Duodenal mucosa (tissue), 2 donors: ENCODE measurements around the gene SIMC1.
"Not testable (repeated sequence)": the region's sequence is repeated elsewhere in the genome, so short reads cannot be mapped to it uniquely, and the experiment has no call there.

Experiments used
- H3K27ac ChIP-seq: one replicate; pipeline ENCODE4 v1.7.0; 2013; ENCODE audit warnings: low read depth, low read length
- H3K27me3 ChIP-seq, 2 donors: one replicate each; pipeline ENCODE4 v1.7.0; 2013; ENCODE audit warnings: low read length in 2 of 2, control low read depth in 1 of 2; ENCODE audit not compliant: insufficient read depth in 2 of 2, control insufficient read depth in 1 of 2
- H3K36me3 ChIP-seq, 2 donors: one replicate each; pipeline ENCODE4 v1.7.0; 2013; ENCODE audit warnings: low read length in 2 of 2, control low read depth in 1 of 2; ENCODE audit not compliant: insufficient read depth in 2 of 2, control insufficient read depth in 1 of 2
- H3K4me1 ChIP-seq, 2 donors: one replicate each; pipeline ENCODE4 v1.7.0; 2013; ENCODE audit warnings: low read length in 2 of 2, control low read depth in 1 of 2; ENCODE audit not compliant: insufficient read depth in 2 of 2, control insufficient read depth in 1 of 2
- H3K4me3 ChIP-seq, 2 donors: one replicate each; pipeline ENCODE4 v1.7.0; 2013; ENCODE audit warnings: low read length in 2 of 2, low read depth in 1 of 2
- H3K9ac ChIP-seq, 2 donors: one replicate each; pipeline ENCODE4 v1.7.0; 2013; ENCODE audit warnings: low read length in 2 of 2, low read depth in 1 of 2
- H3K9me3 ChIP-seq, 2 donors: one replicate each; pipeline ENCODE4 v1.7.0; 2013; ENCODE audit warnings: low read length in 2 of 2, control low read depth in 1 of 2; ENCODE audit not compliant: control insufficient read depth in 1 of 2

SIMC1 gene

DNA sequence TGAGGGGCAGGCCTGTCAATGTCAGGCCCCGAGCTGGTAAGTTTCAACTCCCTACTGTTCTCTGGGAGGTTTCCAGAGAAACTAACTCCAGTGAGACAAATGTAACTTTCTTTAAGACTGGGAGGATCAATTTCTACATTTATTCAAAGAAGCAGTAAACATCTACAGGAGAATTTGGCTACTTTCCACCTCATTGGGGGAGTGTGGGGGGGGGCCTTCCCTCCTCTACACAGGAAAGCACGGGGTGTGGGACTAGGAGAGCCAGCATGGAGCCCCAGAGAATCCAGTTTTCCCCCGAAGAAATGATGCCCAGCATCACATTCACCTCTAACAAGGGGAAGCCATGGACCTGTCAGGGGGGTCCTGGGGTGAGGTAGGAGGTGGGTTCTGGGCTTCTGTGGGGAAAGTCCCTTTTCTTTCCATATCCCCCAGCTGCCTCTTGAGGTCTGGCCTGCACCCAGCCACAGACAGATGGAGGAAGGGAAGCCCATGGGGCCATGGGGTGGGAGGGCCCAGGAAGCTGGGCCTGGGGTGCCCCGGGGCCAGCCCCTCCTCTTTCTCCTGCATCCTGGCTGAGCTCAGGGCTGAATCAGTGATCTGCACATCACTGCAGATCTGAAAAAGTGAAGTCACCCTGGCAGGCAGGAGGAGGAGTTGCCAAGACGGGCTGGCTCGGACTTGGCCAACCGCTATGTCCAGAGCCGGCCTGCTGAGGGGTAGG, 42.6 kb upstream of the SIMC1 start:
- not testable (repeated sequence) for H3K4me1 ChIP-seq, H3K36me3 ChIP-seq, H3K27me3 ChIP-seq

GRCh38 chr5:176196781-176197180, 41.4 kb upstream of the SIMC1 start:
- not testable (repeated sequence) for H3K9ac ChIP-seq, H3K36me3 ChIP-seq, H3K4me1 ChIP-seq, H3K4me3 ChIP-seq, H3K27ac ChIP-seq, H3K9me3 ChIP-seq, H3K27me3 ChIP-seq

More for the DNA sequence above, 42.6 kb upstream of the SIMC1 start:
- not testable (repeated sequence) for H3K9ac ChIP-seq, H3K4me3 ChIP-seq, H3K27ac ChIP-seq, H3K9me3 ChIP-seq

DNA sequence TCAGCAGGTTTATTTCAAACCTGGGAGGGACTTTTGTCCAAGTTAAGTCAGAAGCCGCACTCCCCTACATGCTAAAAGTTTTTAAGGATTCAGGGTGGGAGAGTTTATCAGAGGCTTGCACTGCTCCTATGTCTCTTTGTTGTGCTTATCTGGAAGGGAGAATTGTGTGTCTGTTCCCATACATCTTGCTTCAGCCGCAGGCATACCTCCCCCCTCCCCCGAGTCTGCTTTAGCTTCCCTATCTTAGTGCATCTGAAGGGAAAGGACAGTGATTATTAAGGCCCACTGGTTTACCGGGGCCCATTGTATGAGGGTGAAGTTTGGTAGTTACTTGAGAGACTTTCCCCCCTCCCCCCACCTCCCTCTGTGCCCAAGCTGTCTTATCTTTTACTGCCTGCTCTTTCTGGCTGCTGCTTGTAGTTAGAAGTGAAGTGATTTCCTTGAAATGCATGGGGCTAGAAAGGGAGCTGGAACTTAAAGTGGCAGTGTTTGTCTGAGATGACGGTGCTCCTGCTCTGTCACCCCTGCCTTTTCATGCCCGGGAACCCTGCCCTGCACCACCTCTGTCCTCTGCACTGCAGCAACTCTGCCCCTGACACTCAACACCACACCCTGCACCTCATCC, 40.9 kb upstream of the SIMC1 start:
- H3K4me1 ChIP-seq, H3K27me3 ChIP-seq, H3K9me3 ChIP-seq, H3K4me3 ChIP-seq, H3K27ac ChIP-seq, H3K9ac ChIP-seq, H3K36me3 ChIP-seq: not testable (repeated sequence)

DNA sequence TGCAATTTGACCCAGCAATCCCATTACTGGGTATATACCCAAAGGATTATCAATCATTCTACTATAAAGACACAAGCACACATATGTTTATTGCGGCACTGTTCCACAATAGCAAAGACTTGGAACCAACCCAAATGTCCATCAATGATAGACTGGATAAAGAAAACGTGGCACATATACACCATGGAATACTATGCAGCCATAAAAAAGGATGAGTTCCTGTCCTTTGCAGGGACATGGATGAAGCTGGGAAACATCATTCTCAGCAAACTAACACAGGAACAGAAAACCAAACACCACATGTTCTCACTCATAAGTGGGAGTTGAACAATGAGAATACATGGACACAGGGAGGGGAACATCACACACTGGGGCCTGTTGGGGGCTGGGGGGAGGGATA, 39.9 kb upstream of the SIMC1 start:
- not testable (repeated sequence) for H3K9me3 ChIP-seq, H3K27ac ChIP-seq, H3K4me3 ChIP-seq, H3K36me3 ChIP-seq, H3K9ac ChIP-seq, H3K27me3 ChIP-seq, H3K4me1 ChIP-seq

DNA sequence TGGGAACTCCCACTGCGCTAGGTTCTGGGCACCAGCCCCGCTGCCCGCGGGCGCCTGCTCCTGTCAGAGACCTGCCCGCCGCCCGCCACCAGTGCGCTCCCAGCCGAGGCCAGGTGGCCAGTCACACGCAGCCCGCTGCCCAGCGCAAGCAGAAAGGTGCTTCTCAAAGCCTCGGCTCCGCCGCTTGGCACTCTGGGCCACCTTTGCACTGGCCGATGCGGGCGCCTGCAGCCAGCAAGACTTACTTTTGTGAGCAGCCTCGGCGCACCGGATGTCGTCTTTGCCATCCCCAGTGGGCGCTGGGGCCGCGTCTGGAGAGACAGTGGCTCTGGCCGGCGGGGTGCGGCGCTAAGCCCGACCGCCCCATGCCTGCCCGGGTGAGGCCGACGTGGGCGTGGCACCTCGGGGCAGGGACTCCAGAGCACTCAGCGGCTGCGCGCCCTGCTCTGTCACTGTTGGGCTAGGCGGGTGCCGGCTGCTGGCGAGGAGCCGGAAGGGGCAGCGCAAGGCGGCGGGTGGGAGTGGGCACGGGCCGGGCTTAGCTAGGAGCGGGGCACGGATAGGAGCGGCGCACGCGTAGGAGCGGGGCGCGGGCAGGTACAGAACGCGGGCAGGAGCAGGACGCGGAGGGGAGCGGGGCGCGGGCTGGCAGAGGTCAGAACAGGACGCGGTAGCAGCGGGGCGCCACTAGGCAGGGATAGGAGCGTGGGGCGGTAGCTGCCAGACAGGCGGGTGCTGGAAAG, 39.1 kb upstream of the SIMC1 start:
- not testable (repeated sequence) for H3K36me3 ChIP-seq, H3K27me3 ChIP-seq, H3K9ac ChIP-seq, H3K9me3 ChIP-seq, H3K4me1 ChIP-seq, H3K27ac ChIP-seq
- H3K4me3 ChIP-seq: peak overlapping the region in 1 of 2 donors; percentile 28

GRCh38 chr5:176199803-176200399, 38.3 kb upstream of the SIMC1 start:
- H3K27ac ChIP-seq, H3K27me3 ChIP-seq, H3K4me1 ChIP-seq, H3K4me3 ChIP-seq, H3K9me3 ChIP-seq, H3K9ac ChIP-seq, H3K36me3 ChIP-seq: not testable (repeated sequence)

GRCh38 chr5:176201811-176202210, 36.4 kb upstream of the SIMC1 start:
- Histone ChIP-seq H3K27ac (no peak overlapping the region), H3K9me3 (no peaks in the 10 kb centered on the region), H3K4me3 (no peak overlapping the region), H3K36me3 (no peaks in the 10 kb centered on the region), H3K4me1 (no peaks in the 10 kb centered on the region), H3K9ac (no peak overlapping the region), H3K27me3 (no peaks in the 10 kb centered on the region)

DNA sequence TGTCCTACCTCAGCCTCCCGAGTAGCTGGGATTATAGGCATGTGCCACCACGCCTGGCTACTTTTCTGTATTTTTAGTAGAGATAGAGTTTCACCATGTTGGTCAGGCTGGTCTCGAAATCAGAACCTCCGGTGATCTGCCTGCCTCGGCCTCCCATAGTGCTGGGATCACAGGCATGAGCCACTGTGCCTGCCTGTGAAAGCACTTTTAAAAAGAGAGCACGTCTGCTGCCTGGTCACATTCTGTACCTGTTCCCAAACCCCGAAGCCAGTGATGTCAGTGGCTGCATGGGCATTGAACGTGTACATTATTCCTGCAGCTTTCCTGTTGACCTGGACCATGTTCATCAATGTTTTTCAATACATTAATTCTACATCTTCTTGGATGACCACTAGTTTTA, 35.1 kb upstream of the SIMC1 start:
- no peak overlapping the region for H3K4me3 ChIP-seq
- no peaks in the 10 kb centered on the region for H3K36me3 ChIP-seq
- no peak overlapping the region for H3K27ac ChIP-seq
- H3K27me3 ChIP-seq: no peaks in the 10 kb centered on the region
- no peaks in the 10 kb centered on the region for H3K9me3 ChIP-seq
- H3K4me1 ChIP-seq: no peaks in the 10 kb centered on the region
- no peak overlapping the region for H3K9ac ChIP-seq

DNA sequence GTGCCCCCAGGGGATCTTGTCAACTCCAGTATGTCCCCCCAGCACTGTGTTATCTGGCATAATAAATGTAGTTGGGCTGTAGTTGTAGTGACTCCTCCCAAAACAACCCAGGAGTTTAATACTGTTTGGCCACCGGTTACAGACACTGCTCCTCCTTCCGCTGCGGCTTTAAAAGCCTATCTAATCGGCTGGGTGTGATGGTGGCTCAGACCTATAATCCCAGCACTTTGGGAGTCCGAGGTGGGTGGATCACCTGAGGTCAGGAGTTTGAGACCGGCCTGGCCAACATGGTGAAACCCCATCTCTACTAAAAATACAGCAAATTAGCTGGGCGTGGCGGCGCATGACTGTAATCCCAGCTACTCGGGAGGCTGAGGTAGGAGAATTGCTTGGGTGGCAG, 34.7 kb upstream of the SIMC1 start:
- not testable (repeated sequence) for H3K27me3 ChIP-seq, H3K4me3 ChIP-seq, H3K36me3 ChIP-seq, H3K4me1 ChIP-seq, H3K9ac ChIP-seq, H3K27ac ChIP-seq, H3K9me3 ChIP-seq

GRCh38 chr5:176214466-176215021, 23.7 kb upstream of the SIMC1 start:
- H3K4me3 ChIP-seq, H3K27me3 ChIP-seq, H3K36me3 ChIP-seq, H3K4me1 ChIP-seq, H3K9ac ChIP-seq, H3K27ac ChIP-seq, H3K9me3 ChIP-seq: not testable (repeated sequence)
